ENCODE results near the gene SLC35D3.

DNA sequence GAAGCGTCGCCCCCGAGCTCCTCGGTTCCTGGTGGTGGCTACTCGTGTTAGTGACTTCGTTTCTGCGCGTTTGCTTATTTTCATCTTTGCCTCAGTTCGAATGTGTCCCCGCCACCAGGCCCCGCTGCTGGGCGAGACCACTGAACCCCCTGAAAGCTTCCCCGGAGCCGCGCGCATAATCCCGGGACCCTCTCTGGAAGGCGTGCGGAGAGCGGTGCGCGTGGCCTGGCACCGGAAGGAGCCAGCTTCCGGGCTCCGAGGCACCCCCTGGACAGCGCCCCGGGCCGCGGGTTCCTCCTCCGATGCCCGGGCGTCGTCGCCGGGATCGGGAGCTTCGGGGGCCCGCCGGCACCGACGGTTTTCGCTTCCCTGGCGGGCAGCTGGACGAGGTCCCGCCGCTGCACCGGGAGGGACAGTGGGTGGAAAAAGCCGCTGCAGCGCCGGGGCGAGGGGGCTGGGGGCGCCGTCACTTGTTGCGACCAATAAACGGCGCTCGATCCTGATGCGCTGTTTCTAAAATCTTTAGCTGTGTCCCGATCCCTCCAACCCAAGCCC is 643 bp upstream of the SLC35D3 start:
- TF ChIP-seq YY1 (IDR thresholded peaks at IDR 0.05; ENCODE audit: insufficient read depth, insufficient read length) (no peak), ZNF274 (IDR thresholded peaks at IDR 0.05; ENCODE audit: low read depth, low read length) (no peak)

Data from NT2/D1 (cell line).